HG03378 (cell line): Measurements from ENCODE around the gene HS1BP3.

Source experiments
- ATAC-seq: cut with Tn5 transposase; IDR thresholded peaks from one replicate; pipeline ENCODE4 v1.9.1; 2021; ENCODE audit warnings: mild to moderate bottlenecking, moderate library complexity; ENCODE audit not compliant: unreplicated experiment

The HS1BP3 gene

GRCh38 chr2:20650877-20651730 lies at the start of gene HS1BP3:
Gene HS1BP3 (minus strand): TSS chr2:20651098. CDS start chr2:20651063, 35 bp downstream.
- peak; percentile 79 for ATAC-seq

GRCh38 chr2:20698916-20699613 lies 48.2 kb upstream of the HS1BP3 start:
- peak; percentile 55 for ATAC-seq

- no peak for ATAC-seq
Measured at GRCh38 chr2:20697322-20697934, 46.5 kb upstream of the HS1BP3 start.

GRCh38 chr2:20696366-20696765 lies 45.5 kb upstream of the HS1BP3 start:
- no peak for ATAC-seq

GRCh38 chr2:20693317-20693716 lies 42.4 kb upstream of the HS1BP3 start:
- no peak for ATAC-seq

- ATAC-seq: no peak
Measured at GRCh38 chr2:20692081-20692480, 41.2 kb upstream of the HS1BP3 start.

GRCh38 chr2:20691076-20691734 lies 40.3 kb upstream of the HS1BP3 start:
- ATAC-seq: no peak

- ATAC-seq: no peak
Measured at GRCh38 chr2:20689428-20690264, 38.7 kb upstream of the HS1BP3 start.

- no peak for ATAC-seq
Measured at GRCh38 chr2:20687260-20687832, 36.4 kb upstream of the HS1BP3 start.

GRCh38 chr2:20684581-20685063 lies 33.7 kb upstream of the HS1BP3 start:
- ATAC-seq: no peak

GRCh38 chr2:20682167-20682920 lies 31.4 kb upstream of the HS1BP3 start:
- ATAC-seq: no peak

GRCh38 chr2:20680744-20681375 lies 30.0 kb upstream of the HS1BP3 start:
- no peak for ATAC-seq

GRCh38 chr2:20678780-20679179 lies 27.9 kb upstream of the HS1BP3 start:
- no peak for ATAC-seq

GRCh38 chr2:20678086-20678395 lies 27.1 kb upstream of the HS1BP3 start:
- ATAC-seq: no peak

GRCh38 chr2:20677301-20678085 lies 26.6 kb upstream of the HS1BP3 start:
- ATAC-seq: peak; percentile 37

- ATAC-seq: peak; percentile 78
Measured at GRCh38 chr2:20676353-20677215, 25.7 kb upstream of the HS1BP3 start.
